ENCODE measurements around the gene TUBB2B. TPM values are rescaled to one million over a fixed set of nuclear protein-coding genes. Genes with fewer than 3 reads are reported as not detected.

Gene TUBB2B
- total and polyA plus RNA-seq, 9 of the 15 experiments (the other 6 are each of a cell fraction or from before 2014, with no cell fraction given), result 0.11 to 9.7 (median 4.6) TPM

- TF ChIP-seq ARID4B (CRISPR knock-in tag; IDR thresholded peaks at IDR 0.05), result 0 out of 2 replicates have a peak, but pooled peaks have one; percentile 41
- TF ChIP-seq MAZ (CRISPR knock-in tag; conservative IDR thresholded peaks at IDR 0.05 in 1 of 2, IDR thresholded peaks at IDR 0.05 in 1 of 2), result peak; percentile 45 to 60; a peak in 2 of 4 replicates
- TF ChIP-seq CCNT2 (IDR thresholded peaks at IDR 0.05; ENCODE audit: borderline replicate concordance, extremely low read depth, insufficient read length, low read depth, low read length), result peak; percentile 57
- TF ChIP-seq CREM (IDR thresholded peaks at IDR 0.05; ENCODE audit: low read depth), result no peak
- TF ChIP-seq KLF13 (tag; IDR thresholded peaks at IDR 0.05; ENCODE audit: borderline replicate concordance, low read depth), result no peak
- TF ChIP-seq TEAD1 (CRISPR knock-in tag; IDR thresholded peaks at IDR 0.05), result 0 out of 4 replicates have a peak, but pooled peaks of 1 of the 2 experiments have one; percentile 10
These were observed 731 bp downstream of the TUBB2B start (continued) for GRCh38 chr6:3226481-3227362.
